ENCODE results near the gene CCDC87.
"Not testable (repeated sequence)": the region's sequence is repeated elsewhere in the genome, so short reads cannot be mapped to it uniquely, and the experiment has no call there.

CCDC87 gene

DNA sequence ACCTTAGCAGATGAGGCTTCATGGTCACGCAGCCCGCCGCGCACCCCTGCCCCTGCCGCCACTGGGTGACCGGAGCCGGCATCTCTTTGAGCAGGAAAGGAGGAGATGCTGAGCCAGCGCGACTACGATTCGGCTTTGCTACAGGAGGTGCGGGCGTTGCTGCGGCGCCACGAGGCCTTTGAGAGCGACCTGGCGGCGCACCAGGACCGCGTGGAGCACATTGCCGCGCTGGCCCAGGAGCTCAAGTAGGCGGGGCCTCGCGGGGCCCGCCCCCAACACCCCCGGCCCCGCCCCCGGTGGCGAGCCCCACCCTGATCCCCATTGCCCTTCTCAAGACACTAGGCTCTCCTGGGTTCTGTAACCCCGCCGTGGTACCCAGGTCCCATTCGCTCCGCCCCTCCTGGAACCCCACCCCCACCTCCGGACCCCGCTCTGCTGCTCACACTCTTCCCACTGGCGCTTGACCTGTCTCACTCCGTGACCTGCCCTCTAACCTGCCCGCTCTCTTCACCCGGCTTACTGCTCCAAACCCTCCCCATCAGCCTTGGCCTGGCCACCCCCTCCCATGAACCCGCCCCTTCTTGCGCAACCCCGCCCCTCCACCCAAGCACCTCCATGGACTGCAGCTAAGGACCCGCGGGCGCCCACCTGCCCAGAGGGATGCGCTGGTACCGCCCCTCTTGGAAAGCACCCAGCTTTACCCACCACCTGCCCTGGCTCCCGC lies 33.6 kb downstream of the CCDC87 start:
- H3K36me3 Mint-ChIP-seq, result no peaks in the 10 kb centered on the region
- peak overlapping the region; percentile 38 for H3K4me3 Mint-ChIP-seq
- H3K9me3 Mint-ChIP-seq (ENCODE audit: low read depth), result no peaks in the 10 kb centered on the region
- H3K4me1 Mint-ChIP-seq (ENCODE audit: low read depth), result peaks cover 5% of the 10 kb centered on the region
- no peak overlapping the region for H3K27ac Mint-ChIP-seq
- H3K27me3 Mint-ChIP-seq, result peaks cover 6% of the 10 kb centered on the region

DNA sequence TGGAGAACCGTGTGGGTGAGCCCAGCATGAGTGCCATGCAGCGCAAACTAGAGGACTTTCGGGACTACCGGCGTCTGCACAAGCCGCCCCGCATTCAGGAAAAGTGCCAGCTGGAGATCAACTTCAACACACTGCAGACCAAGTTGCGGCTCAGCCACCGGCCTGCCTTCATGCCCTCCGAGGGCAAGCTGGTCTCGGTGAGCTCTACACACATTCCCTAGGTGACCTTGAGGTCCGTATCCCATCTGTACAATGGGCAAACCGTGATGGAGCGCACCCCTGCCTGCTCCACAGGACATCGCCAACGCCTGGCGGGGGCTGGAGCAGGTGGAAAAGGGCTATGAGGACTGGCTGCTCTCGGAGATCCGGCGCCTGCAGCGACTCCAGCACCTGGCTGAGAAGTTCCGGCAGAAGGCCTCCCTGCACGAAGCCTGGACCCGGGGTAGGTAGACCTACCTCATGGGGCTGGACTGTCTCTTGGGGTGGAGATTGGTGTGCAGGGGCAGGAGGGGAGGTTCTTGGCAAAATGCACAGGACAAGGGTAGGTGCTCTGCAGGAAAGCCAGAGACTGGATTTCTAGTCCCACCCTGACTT lies 35.0 kb downstream of the CCDC87 start:
- Mint-ChIP-seq H3K4me1 (ENCODE audit: low read depth) (peaks cover 5% of the 10 kb centered on the region), H3K27ac (no peak overlapping the region), H3K27me3 (peaks cover 6% of the 10 kb centered on the region), H3K36me3 (no peaks in the 10 kb centered on the region), H3K4me3 (no peak overlapping the region), H3K9me3 (ENCODE audit: low read depth) (no peaks in the 10 kb centered on the region)

DNA sequence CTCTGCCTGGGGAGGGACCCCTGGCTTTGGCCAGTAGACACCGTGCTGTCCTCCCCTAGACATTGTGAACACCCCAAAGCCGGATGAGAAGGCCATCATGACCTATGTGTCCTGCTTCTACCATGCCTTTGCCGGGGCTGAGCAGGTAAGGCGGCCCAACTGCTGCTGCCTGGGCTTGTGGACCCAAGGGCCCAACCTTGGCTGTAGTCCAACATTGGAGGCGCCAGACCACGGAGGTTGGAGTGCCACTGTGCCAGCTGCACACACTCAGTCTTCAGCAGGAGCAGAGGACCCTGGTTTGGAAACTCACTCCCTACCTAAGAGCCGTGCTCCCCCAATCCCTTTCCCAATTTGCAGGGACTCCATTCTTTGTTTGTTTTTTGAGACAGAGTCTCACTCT lies 36.8 kb downstream of the CCDC87 start:
- Mint-ChIP-seq H3K9me3 (ENCODE audit: low read depth) (no peaks in the 10 kb centered on the region), H3K27me3 (peaks cover 6% of the 10 kb centered on the region), H3K27ac (no peak overlapping the region), H3K4me1 (ENCODE audit: low read depth) (peaks cover 5% of the 10 kb centered on the region), H3K4me3 (no peak overlapping the region), H3K36me3 (no peaks in the 10 kb centered on the region)

DNA sequence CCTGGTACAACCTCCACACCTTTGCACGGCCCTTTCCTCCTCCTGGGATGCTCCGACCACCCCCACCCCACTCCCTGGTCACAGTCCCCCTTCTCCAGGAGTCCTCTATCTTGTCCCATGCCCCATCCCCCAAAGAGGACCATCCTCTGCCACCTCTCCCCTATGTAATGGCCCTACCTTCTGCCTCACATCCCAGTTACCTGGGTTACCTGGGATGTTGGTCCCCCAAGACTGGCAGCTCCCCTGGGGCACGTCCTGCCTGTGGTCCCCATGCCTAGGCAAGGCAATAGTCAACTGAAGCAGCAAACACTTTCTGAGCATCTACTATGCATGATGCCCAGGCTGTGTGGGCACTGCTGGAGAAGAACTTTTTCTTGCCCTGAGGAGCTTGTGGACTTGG lies 37.4 kb downstream of the CCDC87 start:
- Mint-ChIP-seq H3K27me3 (peaks cover 6% of the 10 kb centered on the region), H3K27ac (no peak overlapping the region), H3K4me3 (no peak overlapping the region), H3K36me3 (no peaks in the 10 kb centered on the region), H3K9me3 (ENCODE audit: low read depth) (no peaks in the 10 kb centered on the region), H3K4me1 (ENCODE audit: low read depth) (peaks cover 5% of the 10 kb centered on the region)

DNA sequence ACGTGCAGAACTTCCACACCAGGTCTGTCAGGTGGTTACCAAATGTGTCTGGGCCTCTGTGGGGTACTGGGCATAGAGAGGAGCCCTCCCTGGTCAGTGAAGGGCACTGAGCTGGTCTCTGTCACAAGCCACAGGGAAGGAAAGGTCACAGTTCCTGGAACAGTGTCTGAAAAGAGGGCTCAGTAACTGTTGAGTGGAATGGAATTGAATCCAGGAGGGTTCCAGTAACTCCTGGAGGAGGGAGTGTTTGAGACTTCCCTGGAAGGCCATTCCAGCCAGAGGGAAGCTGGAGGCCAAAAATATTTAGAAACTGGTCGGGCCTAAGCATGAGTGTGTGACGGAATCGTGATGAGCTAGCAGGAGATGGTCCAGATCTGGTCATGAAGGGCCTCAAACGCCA lies 38.3 kb downstream of the CCDC87 start:
- Mint-ChIP-seq H3K27me3 (peaks cover 6% of the 10 kb centered on the region), H3K9me3 (ENCODE audit: low read depth) (no peaks in the 10 kb centered on the region), H3K4me1 (ENCODE audit: low read depth) (peaks cover 5% of the 10 kb centered on the region), H3K36me3 (no peaks in the 10 kb centered on the region), H3K27ac (no peak overlapping the region), H3K4me3 (no peak overlapping the region)

DNA sequence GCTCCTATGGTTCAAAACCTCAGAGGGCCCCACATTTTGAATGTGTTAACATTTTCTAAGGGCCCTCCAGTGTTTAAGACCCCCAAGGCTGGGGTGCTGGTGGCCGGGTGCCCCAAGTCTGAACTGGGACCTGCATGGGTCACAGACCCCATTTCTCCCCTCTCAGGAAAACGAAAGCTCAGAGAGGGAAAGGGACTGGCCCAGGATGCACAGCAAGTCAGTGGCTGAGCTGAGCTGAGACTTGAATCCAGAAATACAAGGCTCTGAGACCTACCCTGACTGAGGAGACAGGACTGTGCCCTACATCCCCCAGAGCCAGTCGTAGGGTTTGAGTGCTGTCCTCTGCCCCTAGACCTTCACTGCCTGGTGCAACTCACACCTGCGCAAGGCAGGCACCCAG lies 42.0 kb downstream of the CCDC87 start:
- Mint-ChIP-seq H3K9me3 (ENCODE audit: low read depth) (no peaks in the 10 kb centered on the region), H3K4me3 (no peak overlapping the region), H3K36me3 (no peaks in the 10 kb centered on the region), H3K27ac (no peak overlapping the region), H3K27me3 (no peaks in the 10 kb centered on the region), H3K4me1 (ENCODE audit: low read depth) (peaks cover 2% of the 10 kb centered on the region)

DNA sequence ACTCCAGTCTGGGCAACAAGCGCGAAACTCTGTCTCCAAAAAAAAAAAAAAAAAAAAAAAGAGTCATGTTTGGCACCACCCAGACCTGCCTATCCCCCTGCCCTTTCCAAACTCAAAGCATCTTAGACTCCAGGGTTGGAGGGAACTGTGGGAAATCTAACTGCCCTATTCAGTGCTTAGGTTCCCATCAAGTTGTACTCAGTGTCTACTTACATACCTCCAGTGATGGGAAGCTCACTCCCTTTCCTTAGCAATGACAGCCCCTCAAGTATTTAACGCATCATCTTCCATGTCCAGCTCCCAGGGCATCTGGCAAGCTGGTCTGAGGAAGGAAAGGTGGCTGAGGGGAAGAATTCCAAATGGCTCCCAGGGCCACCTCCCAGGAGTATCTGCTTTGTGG lies 43.2 kb downstream of the CCDC87 start:
- no peaks in the 10 kb centered on the region for H3K9me3 Mint-ChIP-seq (ENCODE audit: low read depth)
- no peak overlapping the region for H3K27ac Mint-ChIP-seq

DNA sequence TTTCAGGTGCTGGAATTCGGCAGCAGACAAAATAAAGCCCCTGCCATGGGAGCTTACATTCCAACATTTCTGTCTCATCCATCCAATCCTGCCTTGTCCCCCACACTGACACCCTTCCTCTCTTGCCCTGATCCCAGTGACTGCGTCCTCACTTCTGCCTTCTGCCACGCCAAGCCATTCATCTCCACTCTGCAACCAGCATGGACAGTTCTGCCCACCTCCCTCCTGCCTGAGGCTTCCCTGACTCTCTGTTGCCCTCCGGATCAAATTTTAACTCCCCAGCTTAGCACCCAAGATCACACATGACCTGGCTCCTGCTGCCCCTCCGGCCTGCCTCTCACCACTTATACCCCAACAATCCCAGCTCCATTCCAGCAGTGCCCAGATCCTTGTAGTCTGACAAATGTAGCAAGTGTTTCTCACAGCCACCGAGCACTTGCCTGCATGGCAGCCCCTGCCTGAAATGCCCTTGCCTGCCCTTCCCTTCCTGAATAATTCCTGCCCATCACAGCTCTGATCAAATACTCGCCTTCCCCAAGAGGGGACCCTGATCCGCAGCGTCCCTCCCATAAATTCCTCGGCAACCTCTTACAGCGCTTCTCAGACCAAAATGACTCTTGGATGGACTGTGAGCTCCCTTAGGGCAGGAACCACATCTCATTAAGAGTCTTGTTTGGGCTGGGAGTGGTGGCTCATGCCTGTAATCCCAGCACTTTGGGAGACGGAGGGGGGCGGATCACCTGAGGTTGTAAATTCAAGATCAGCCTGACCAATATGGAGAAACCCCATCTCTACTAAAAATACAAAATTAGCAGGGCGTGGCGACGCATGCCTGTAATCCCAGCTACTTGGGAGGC lies 43.9 kb downstream of the CCDC87 start:
- Mint-ChIP-seq H3K9me3 (ENCODE audit: low read depth) (no peaks in the 10 kb centered on the region), H3K27ac (no peak overlapping the region), H3K36me3 (no peaks in the 10 kb centered on the region), H3K27me3 (no peaks in the 10 kb centered on the region), H3K4me1 (ENCODE audit: low read depth) (peaks cover 12% of the 10 kb centered on the region), H3K4me3 (peak overlapping the region; percentile 11)

More for the DNA sequence above, 43.2 kb downstream of the CCDC87 start:
- no peaks in the 10 kb centered on the region for H3K36me3 Mint-ChIP-seq
- no peaks in the 10 kb centered on the region for H3K27me3 Mint-ChIP-seq
- H3K4me1 Mint-ChIP-seq (ENCODE audit: low read depth), result peaks cover 7% of the 10 kb centered on the region
- no peak overlapping the region for H3K4me3 Mint-ChIP-seq

DNA sequence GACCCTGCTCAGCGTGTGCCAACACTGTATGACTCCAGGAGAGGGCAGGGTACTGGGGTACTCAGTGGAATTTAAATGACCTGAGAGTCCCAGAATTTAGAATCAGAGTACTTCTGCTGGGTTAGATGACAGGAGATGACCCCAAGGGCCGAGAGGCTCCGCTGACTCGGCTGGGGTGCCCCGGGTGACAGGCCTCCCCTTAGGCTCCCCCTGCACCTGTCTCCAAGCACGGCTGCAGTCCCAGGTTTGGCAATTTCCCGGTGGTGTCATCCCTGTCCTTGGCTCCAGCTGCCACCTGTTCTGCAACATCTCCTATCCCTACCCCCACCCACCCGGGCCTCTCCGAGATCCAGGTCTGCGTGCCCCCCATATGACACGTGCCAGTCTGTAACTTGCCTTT lies 44.8 kb downstream of the CCDC87 start:
- H3K4me3 Mint-ChIP-seq, result no peak overlapping the region

DNA sequence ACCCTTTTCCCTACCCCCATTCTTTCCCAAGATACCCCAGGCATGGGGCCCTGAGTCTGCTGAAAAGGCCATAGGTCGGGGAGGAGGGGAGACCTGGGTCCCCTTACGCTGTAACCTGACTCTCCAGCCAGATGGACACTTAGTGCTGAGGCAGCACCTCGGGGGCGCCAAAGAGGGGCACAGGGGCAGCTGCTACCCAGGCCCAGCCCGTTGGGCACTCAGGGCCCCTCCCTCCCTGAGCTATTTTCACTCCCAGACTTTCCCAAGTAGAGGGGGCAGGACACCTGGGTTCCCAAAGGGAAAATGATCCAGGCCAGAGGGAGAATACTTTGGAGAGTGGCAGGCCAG lies 45.2 kb downstream of the CCDC87 start:
- peaks cover 22% of the 10 kb centered on the region for H3K4me1 Mint-ChIP-seq (ENCODE audit: low read depth)
- no peak overlapping the region for H3K4me3 Mint-ChIP-seq
- no peaks in the 10 kb centered on the region for H3K27me3 Mint-ChIP-seq
- H3K27ac Mint-ChIP-seq, result no peak overlapping the region
- no peaks in the 10 kb centered on the region for H3K36me3 Mint-ChIP-seq
- H3K9me3 Mint-ChIP-seq (ENCODE audit: low read depth), result no peaks in the 10 kb centered on the region

More for the DNA sequence above, 44.8 kb downstream of the CCDC87 start:
- H3K27ac Mint-ChIP-seq, result no peak overlapping the region
- H3K27me3 Mint-ChIP-seq, result no peaks in the 10 kb centered on the region
- H3K4me1 Mint-ChIP-seq (ENCODE audit: low read depth), result peaks cover 20% of the 10 kb centered on the region
- no peaks in the 10 kb centered on the region for H3K9me3 Mint-ChIP-seq (ENCODE audit: low read depth)
- no peaks in the 10 kb centered on the region for H3K36me3 Mint-ChIP-seq

DNA sequence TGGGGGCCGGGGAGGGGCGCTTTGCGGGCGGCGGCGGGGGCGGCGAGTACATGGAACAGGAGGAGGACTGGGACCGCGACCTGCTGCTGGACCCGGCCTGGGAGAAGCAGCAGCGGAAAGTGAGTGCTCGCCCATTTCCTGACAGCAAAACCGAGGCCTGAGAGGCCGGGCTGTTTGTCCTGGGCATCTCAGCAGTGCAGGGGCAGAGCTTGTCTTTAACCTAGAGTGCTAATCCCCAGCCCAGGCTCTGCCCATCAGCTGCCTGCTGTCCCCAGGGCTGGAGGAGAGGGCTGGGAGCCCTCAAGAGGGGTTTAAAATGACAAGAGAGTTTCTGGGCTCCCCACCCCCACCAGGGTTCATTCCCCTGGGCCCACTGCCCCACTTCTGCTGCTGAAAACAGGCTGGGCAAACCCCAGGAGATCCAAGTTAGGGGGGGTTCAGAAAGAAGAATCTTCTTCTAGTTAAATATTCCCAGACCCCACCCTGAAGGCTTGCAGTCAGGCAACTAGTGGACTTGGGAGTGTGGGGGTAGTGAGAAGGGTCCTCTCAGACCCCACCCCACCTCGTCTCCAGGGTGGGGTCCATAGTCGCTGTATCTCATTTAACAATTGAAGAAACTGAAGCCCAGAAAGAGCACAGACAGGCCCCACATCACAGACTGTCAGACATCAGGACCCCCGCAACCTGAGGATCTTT lies 45.7 kb downstream of the CCDC87 start:
- H3K27me3 Mint-ChIP-seq, result no peaks in the 10 kb centered on the region
- H3K4me3 Mint-ChIP-seq, result peak overlapping the region; percentile 83
- no peak overlapping the region for H3K27ac Mint-ChIP-seq
- H3K36me3 Mint-ChIP-seq, result no peaks in the 10 kb centered on the region
- peaks cover 22% of the 10 kb centered on the region for H3K4me1 Mint-ChIP-seq (ENCODE audit: low read depth)
- H3K9me3 Mint-ChIP-seq (ENCODE audit: low read depth), result no peaks in the 10 kb centered on the region

DNA sequence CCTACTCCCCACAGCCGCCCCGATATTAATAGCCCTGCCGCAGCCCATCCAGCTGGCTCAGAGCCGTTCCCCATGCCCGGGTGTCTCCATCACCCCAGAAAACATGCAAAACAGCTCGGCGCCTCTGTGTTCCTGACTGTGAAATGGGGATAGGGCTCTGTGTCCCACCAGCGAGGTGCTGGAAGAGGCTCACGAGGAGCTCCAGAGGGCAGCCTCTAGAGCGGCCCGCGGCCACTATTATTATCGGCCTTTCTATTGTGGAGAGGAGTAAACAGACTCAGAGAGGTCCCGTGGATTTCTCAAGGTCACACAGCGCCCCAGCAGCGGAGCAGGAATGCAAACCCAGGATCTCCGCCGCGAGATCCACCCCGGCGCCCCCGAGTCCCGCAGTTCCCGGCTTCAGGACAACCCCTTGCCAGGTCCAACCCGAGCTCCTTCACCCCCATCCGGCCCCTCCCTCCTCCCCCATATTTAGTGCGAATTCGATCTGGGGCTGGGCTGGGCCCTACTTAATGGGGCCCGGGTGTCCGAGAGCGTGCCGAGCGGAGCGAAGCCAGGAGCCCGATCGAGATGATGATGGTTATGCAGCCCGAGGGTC lies 46.4 kb downstream of the CCDC87 start, which contains the start of gene ACTN3:
ACTN3 (plus strand) TSS at position 536 of the 598 bp plus-strand sequence; CDS start at position 571, 35 bp downstream.
- Mint-ChIP-seq H3K4me1 (ENCODE audit: low read depth) (peaks cover 22% of the 10 kb centered on the region), H3K4me3 (peak within 1 kb of the TSS; percentile 83)

DNA sequence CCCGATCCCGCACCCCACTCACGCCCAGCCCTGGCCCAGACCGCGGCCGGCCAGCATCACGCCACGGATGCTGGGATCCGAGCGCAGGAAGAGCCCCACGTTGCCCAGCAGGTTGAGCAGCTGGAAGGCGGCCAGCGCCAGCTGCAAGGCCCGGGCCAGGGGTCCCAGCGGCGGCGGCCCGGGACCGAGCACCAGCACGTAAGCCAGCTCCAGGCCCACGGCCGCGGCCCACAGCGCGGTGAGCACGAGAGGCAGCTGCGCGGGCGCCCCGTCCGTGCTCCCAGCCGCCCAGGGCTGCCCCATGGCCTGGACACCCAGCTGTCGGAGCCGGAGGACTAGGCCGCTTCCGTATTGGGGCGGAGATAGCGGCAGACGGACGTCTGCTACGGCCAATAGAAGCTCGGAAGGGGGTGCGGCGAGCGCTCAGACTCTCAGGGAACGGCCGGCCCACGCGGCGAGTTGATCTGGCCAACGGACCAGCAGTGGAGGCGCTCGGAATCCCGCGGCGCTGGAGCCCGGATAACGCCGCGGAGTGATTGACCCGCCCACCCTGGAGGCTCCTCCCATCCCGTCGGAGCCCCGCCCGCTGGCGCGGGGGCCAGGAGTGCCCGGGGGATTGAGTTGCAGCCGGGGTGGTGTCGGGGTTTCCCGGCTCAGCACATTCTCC lies 47.0 kb downstream of the CCDC87 start, which contains the start of gene ZDHHC24:
ZDHHC24 (minus strand) TSS at position 348 of the 667 bp plus-strand sequence; CDS start at position 303, 45 bp downstream.
- H3K9me3 Mint-ChIP-seq (ENCODE audit: low read depth), result no peaks in the 10 kb centered on the region
- peak within 1 kb of the TSS; percentile 90 for H3K4me3 Mint-ChIP-seq
- H3K4me1 Mint-ChIP-seq (ENCODE audit: low read depth), result peaks cover 22% of the 10 kb centered on the region

More for the DNA sequence above, 46.4 kb downstream of the CCDC87 start, which contains the start of gene ACTN3:
- H3K27ac Mint-ChIP-seq, result peak within 1 kb of the TSS; percentile 70
- H3K9me3 Mint-ChIP-seq (ENCODE audit: low read depth), result no peaks in the 10 kb centered on the region
- H3K27me3 Mint-ChIP-seq, result no peaks in the 10 kb centered on the region
- no peaks in the 10 kb centered on the region for H3K36me3 Mint-ChIP-seq

DNA sequence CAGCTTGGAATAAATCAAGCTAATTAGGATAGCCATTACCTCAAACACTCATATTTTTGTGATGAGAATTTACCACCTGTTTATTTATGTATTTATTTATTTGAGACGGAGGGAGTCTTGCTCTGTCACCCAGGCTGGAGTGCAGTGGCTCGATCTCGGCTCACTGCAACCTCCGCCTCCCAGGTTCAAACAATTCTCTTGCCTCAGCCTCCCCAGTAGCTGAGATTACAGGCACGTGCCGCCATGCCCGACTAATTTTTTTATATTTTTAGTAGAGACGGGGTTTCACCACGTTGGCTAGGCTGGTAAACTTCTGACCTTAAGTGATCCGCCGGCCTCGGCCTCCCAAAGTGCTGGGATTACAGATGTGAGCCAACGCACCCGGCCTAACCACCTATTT lies 47.9 kb downstream of the CCDC87 start:
- not testable (repeated sequence) for H3K36me3 Mint-ChIP-seq; H3K9me3 Mint-ChIP-seq (ENCODE audit: low read depth); H3K27me3 Mint-ChIP-seq
- Mint-ChIP-seq H3K27ac (peak overlapping the region; percentile 89), H3K4me1 (ENCODE audit: low read depth) (peaks cover 22% of the 10 kb centered on the region), H3K4me3 (peak overlapping the region; percentile 90)

More for the DNA sequence above, 47.0 kb downstream of the CCDC87 start, which contains the start of gene ZDHHC24:
- Mint-ChIP-seq H3K27me3 (no peaks in the 10 kb centered on the region), H3K36me3 (no peaks in the 10 kb centered on the region), H3K27ac (peak within 1 kb of the TSS; percentile 89)
